ENCODE results near the gene HDGFL2. TPM values are rescaled to one million over a fixed set of nuclear protein-coding genes. Genes with fewer than 3 reads are reported as not detected.

Gene HDGFL2
- total RNA-seq, 1 experiment from 2014 or later = 108 TPM

- no peak overlapping the region for H4K91ac ChIP-seq (ENCODE audit: insufficient read length, low read depth, low read length)
- no peak overlapping the region for H3K9ac ChIP-seq (ENCODE audit: extremely low read depth, insufficient read length, low read length)
- H3K4me2 ChIP-seq (ENCODE audit: insufficient read depth, insufficient read length, low read length) = no peak overlapping the region
- no CpG with 5 or more reads among the region's 9 CpGs for WGBS (ENCODE audit: extremely low coverage, insufficient read length, low lambda C conversion rate)
- no peaks in the 10 kb centered on the region for H3K9me3 ChIP-seq (ENCODE audit: control insufficient read depth, low read depth, low read length)
- Mint-ChIP-seq H3K9me3 (no peaks in the 10 kb centered on the region), H3K4me1 (peaks cover 0 to 6% of the 10 kb centered on the region in 2 experiments; a peak in 2 of 4 replicates), H3K27ac (no peak overlapping the region), H3K4me3 (no peak overlapping the region), H3K36me3 (ENCODE audit: insufficient read depth in 1 of 3, low read depth in 3 of 3) (no peaks in the 10 kb centered on the region), H3K27me3 (ENCODE audit: low read depth) (peaks cover 71% of the 10 kb centered on the region)
- peaks cover 3% of the 10 kb centered on the region for H3K23me2 ChIP-seq (ENCODE audit: insufficient read length, low read depth, low read length, poor library complexity, severe bottlenecking)
- H3K79me1 ChIP-seq (ENCODE audit: insufficient read depth, low read depth, low read length, poor library complexity, severe bottlenecking) = no peaks in the 10 kb centered on the region
- H3K18ac ChIP-seq (ENCODE audit: insufficient read length, low read depth, low read length) = no peak overlapping the region
- H4K20me1 ChIP-seq (ENCODE audit: control insufficient read depth, insufficient read depth, insufficient read length) = no peaks in the 10 kb centered on the region
- no peak overlapping the region for H2BK20ac ChIP-seq (ENCODE audit: low read depth, low read length, poor library complexity, severe bottlenecking)
- no peak for TF ChIP-seq CTCF (conservative IDR thresholded peaks at IDR 0.05)
- no peak overlapping the region for H3K14ac ChIP-seq (ENCODE audit: insufficient read depth, low read length)
- H3K23ac ChIP-seq (ENCODE audit: insufficient read length, low read depth, low read length) = no peak overlapping the region
- H3K27me3 ChIP-seq (ENCODE audit: insufficient read depth, low read length) = no peaks in the 10 kb centered on the region; the same call in 1 of the 2 replicates
- no peak overlapping the region for H3K56ac ChIP-seq (ENCODE audit: insufficient read length, low read depth, low read length)
- no peak overlapping the region for H2AK5ac ChIP-seq (ENCODE audit: insufficient read length, low read length)
- H3K4me1 ChIP-seq (ENCODE audit: insufficient read depth, low read length) = no peaks in the 10 kb centered on the region
- H3K27ac ChIP-seq (ENCODE audit: insufficient read length, low read depth, low read length) = no peak overlapping the region
- no peak overlapping the region for H2AFZ ChIP-seq (ENCODE audit: low read length)
- DNase-seq = no peak
- no peak overlapping the region for H2BK12ac ChIP-seq (ENCODE audit: insufficient read length, low read depth, low read length)
- no peak overlapping the region for H2BK15ac ChIP-seq (ENCODE audit: low read depth, low read length)
- H2BK5ac ChIP-seq (ENCODE audit: insufficient read length, low read length) = no peak overlapping the region
- H4K8ac ChIP-seq (replicated peaks; ENCODE audit: insufficient read length, low read depth, low read length) = no peak overlapping the region
- H3K79me2 ChIP-seq (ENCODE audit: insufficient read depth, low read length) = no peaks in the 10 kb centered on the region
- H4K5ac ChIP-seq (ENCODE audit: insufficient read length, low read depth, low read length) = no peak overlapping the region
- H2BK120ac ChIP-seq (ENCODE audit: low read depth, low read length, poor library complexity, severe bottlenecking) = no peak overlapping the region
- no peak overlapping the region for H3T11ph ChIP-seq (ENCODE audit: low read length)
- H3K4ac ChIP-seq (ENCODE audit: low read depth, low read length) = no peak overlapping the region
Measured at GRCh38 chr19:4533835-4534424, 61.8 kb downstream of the HDGFL2 start.

All from H9 (cell line).